GM13976 (cell line): ENCODE results near the gene DGKZ.

Experiments used
- DNase-seq: peaks from one replicate; pipeline ENCODE4 v3.0.0; 2012; ENCODE audit warnings: low spot score
- in situ Hi-C: fragments of 300-500 bp; cut with MboI; formaldehyde crosslinking; loops from one replicate; pipeline ENCODE4 v1.12.0; 2022; ENCODE audit warnings: low sequenced_read_pairs, mixed read lengths, inconsistent platforms; ENCODE audit not compliant: unreplicated experiment
- TF ChIP-seq, protein P1 (sequence below): IDR thresholded peaks from 2 replicates; pipeline ENCODE4 v1.5.1; 2012; ENCODE audit warnings: borderline replicate concordance, mild to moderate bottlenecking; ENCODE audit not compliant: insufficient read depth; ENCODE audit errors: extremely low read depth, missing control alignments, control extremely low read depth

The DGKZ gene

DNA sequence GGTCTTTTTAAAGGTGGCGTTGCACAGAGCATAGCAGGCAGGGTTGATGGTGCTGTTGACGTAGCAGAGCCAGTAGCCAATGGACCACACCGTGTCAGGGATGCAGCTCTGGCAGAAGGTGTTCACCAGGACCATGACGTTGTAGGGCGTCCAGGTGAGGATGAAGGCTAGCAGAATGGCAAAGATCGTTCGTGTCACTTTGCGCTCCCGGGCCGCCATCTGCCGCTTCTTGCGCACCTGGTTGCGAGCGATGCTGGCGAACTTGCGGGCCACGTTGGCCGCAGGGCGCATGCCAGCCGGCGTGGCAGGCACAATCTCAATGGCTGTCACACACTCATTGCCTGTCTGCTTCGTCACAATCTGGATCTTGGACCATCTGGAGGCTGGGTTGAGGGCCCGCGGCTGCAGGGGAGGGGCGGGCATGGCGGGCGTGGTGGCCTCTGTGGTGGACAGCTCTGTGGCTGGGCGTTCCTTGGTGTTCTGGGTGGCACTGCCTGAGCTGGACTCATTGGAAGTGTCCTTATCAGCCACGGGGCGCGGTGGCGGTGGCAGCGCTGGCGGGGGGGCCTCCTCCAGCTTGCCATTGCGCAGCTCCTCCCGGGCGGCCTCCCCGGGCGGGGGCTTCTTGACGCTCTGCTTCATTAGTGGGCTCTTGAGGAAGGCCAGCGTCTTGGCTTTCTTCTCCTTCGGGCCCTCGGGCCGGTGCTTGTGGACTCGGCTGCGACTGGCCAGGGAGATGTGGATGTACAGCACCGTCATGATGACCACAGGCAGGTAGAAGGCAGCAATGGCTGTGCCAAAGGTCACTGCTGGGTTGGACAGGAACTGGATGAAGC lies 38.1 kb downstream of the DGKZ start:
- TF ChIP-seq, protein P1, sequence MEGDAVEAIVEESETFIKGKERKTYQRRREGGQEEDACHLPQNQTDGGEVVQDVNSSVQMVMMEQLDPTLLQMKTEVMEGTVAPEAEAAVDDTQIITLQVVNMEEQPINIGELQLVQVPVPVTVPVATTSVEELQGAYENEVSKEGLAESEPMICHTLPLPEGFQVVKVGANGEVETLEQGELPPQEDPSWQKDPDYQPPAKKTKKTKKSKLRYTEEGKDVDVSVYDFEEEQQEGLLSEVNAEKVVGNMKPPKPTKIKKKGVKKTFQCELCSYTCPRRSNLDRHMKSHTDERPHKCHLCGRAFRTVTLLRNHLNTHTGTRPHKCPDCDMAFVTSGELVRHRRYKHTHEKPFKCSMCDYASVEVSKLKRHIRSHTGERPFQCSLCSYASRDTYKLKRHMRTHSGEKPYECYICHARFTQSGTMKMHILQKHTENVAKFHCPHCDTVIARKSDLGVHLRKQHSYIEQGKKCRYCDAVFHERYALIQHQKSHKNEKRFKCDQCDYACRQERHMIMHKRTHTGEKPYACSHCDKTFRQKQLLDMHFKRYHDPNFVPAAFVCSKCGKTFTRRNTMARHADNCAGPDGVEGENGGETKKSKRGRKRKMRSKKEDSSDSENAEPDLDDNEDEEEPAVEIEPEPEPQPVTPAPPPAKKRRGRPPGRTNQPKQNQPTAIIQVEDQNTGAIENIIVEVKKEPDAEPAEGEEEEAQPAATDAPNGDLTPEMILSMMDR = no peak
- in situ Hi-C loops = no loop called here

DNA sequence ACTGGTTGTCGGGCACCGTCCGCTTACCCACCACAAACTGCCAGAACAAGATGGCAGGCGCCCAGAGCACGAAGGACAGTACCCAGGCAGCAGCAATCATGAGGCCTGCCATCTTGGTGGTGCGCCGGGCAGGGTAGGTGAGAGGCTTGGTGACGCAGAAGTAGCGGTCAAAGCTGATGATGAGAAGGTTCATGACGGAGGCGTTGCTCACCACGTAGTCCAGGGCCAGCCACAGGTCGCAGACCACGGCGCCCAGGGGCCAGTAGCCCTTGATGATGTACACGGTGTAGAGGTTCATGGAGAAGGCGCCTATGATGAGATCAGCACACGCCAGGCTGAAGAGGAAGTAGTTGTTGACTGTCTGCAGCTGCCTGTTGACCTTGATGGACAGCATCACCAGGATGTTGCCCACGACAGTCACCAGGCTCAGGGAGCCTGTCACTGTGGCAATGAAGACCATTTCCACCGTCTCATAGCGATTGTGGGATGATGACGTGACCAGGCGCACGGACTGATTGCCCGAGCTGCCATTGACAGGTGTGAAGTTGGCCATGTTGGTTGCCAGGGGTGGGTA lies 38.8 kb downstream of the DGKZ start:
- in situ Hi-C loops = no loop called here
- no peak for DNase-seq
- TF ChIP-seq, protein P1 = no peak

More for the DNA sequence above, 38.1 kb downstream of the DGKZ start:
- no peak for DNase-seq

DNA sequence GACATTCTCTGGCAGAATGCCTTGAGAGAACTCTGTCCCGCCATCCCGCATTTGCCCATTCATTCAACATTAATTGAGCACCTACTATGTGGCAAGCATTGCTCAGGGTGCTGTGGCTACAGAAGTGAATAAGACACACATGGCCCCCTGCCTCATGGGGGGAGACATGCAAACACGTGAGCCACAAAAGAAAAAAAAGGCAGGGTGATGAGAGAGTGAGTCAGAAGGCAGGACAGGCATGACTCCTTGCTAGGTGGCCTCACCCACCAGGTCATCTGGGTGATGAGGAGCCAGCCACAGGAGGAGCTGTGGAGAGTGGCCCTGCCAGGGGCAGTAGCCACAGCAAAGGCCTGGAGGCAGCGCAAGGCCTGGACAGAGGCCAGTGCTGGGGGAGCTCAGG lies 39.4 kb downstream of the DGKZ start:
- TF ChIP-seq, protein P1 = no peak
- in situ Hi-C loops = no loop called here

DNA sequence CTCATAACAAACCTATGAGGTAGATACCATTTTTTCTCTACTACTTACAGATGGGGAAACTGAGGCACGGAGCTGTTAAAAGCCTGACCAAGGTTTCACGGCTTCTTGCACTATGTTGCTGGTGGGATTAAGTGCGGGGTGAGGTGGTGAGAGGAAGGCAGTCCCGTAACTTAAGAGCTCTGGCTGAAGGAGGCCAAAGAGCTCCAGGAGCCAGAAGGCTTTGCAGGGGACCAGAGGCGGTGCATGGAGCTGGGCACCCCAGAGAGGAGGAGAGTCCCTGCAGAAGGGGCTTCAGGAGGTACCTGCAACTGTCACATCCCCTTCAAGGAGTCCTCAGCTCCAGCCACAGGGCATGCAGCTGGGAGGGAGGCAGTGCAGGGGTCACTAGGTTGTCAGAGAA lies 40.2 kb downstream of the DGKZ start:
- DNase-seq = no peak
- TF ChIP-seq, protein P1 = no peak
- in situ Hi-C loops = no loop called here

More for the DNA sequence above, 39.4 kb downstream of the DGKZ start:
- DNase-seq = no peak

DNA sequence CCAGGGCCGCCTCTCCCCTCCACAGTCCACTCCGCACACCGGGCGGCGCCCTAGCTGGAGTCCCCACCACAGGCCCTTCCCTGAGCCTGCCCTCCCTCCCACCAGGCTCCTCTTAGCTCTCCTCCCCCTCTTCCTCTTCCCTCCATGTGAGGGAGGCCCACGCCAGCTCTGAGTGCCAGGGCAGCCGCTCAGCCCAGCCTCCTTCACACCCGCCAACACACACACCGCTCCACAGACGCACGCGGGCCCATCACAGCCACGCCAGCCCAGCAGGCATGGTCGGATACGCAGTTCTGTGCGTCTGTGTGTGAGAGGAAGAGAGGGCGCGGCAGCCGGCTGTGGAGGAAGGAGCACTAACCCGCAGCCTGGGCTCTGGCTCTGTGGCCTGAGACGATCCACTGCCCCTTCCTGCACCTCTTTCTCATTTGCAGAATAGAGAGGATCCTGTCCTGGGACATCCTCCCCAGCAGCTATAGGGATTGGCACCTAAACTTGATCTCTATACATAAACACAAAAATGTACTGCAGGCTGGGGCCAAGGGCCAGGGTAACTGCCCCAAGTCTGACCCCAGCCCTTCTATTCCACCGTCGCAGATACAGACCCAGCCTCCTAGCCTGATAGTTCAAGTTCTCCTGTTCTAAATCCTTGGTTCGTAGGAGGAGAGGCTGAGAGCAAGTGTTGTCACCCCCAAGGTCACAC lies 40.8 kb downstream of the DGKZ start:
- no peak for DNase-seq
- in situ Hi-C loops = no loop called here
- TF ChIP-seq, protein P1 = no peak

DNA sequence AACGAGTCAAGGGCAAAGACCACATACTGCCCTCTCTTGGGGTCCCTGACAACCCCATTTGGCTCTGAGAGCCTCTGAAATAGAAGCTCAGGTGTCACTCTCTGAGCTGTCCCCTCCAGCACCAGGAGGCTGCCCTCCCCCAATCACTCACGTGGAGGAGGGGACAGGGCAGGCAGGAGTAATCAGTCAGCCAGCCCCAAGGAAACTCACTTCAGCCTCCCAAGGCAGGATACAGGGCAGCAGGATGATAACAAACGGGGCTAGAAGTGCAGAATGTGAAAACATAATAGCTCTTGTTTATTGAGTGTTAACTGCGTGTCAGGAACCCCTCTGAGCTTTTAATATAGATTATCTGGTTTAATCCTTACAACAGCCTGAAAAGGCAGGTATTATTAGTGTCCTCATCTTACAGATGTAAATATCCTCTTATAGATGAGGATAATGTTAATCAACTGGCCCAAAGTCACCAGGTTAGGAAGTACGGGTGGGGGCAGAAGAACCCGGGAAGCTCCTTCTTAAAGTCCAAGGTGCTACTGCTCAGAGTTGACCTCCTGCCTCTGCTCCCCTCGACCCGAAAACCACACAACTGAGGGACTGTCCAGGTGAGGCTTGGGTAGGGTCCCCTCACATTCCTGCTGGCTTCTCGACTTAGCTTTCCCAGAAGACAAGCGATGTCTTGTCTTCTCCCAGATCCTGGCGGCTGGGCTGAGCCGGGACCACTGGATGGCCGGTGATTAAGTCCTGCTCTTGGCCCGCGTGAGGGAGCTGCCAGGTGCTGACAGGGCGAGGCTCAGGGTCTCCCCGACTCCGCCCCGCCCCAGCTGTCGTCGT lies 41.6 kb downstream of the DGKZ start:
- no peak for DNase-seq
- TF ChIP-seq, protein P1 = no peak
- in situ Hi-C loops = no loop called here
